K562 (cell line): Measurements from ENCODE around the gene FHIT.

Source experiments
- CEBPB ChIP-seq: fragments of 450-650 bp; IDR thresholded peaks from 2 replicates; pipeline ENCODE4 v1.6.1; 2016; ENCODE audit warnings: missing genetic modification characterization, missing compliant biosample characterization
- CREM ChIP-seq: IDR thresholded peaks from 2 replicates; pipeline ENCODE4 v1.6.1; 2014; ENCODE audit warnings: antibody characterized with exemption, low read depth
- ESRRA ChIP-seq: fragments of 450-650 bp; IDR thresholded peaks from 2 replicates; pipeline ENCODE4 v1.6.1; 2014; ENCODE audit warnings: low read depth, mild to moderate bottlenecking, moderate library complexity, borderline replicate concordance
- TCF3 ChIP-seq: sonication (generic); formaldehyde crosslinking; IDR thresholded peaks from 2 replicates; pipeline ENCODE4 v1.4.0; 2020; ENCODE audit warnings: mild to moderate bottlenecking, missing genetic modification reagents
- YY1 ChIP-seq, 3 experiments: IDR thresholded peaks; 2 replicates each; pipeline ENCODE4 v1.6.1; 2011; ENCODE audit warnings: low read length in 2 of 3, mild to moderate bottlenecking in 2 of 3, moderate library complexity in 2 of 3, borderline replicate concordance in 1 of 3, control low read depth in 1 of 3, low read depth in 1 of 3; ENCODE audit not compliant: insufficient read depth in 3 of 3, insufficient replicate concordance in 2 of 3, control insufficient read depth in 1 of 3, insufficient read length in 1 of 3; ENCODE audit errors: extremely low read depth in 1 of 3
- TF ChIP-seq, protein P1 (sequence below): sonication (generic); formaldehyde crosslinking; IDR thresholded peaks from 2 replicates; pipeline ENCODE4 v1.8.1; 2023; ENCODE audit warnings: missing genetic modification reagents, mild to moderate bottlenecking, borderline replicate concordance
- TF ChIP-seq, protein P2 (sequence below): fragments of 450-650 bp; IDR thresholded peaks from 2 replicates; pipeline ENCODE4 v1.6.1; 2016; ENCODE audit warnings: antibody characterized with exemption
- TF ChIP-seq, protein P3 (sequence below): fragments of 450-650 bp; IDR thresholded peaks from 2 replicates; pipeline ENCODE4 v1.6.1; 2016; ENCODE audit warnings: low read depth, mild to moderate bottlenecking, moderate library complexity
- TF ChIP-seq, protein P4 (sequence below), 3 experiments: IDR thresholded peaks in 2 of 3; conservative IDR thresholded peaks in 1 of 3; 2 replicates each; pipeline ENCODE4 v1.5.1; 2011 to 2012; ENCODE audit warnings: low read length in 3 of 3, mild to moderate bottlenecking in 3 of 3, control low read depth in 2 of 3, improper control_type of control experiment in 1 of 3, inconsistent platforms in 1 of 3, low read depth in 1 of 3, mixed read lengths in 1 of 3, moderate library complexity in 1 of 3; ENCODE audit not compliant: insufficient read depth in 2 of 3
- TF ChIP-seq, protein P5 (sequence below): fragments of 250-450 bp; sonication (Bioruptor Pico); IDR thresholded peaks from 2 replicates; pipeline ENCODE4 v1.5.0; 2021

DNA sequence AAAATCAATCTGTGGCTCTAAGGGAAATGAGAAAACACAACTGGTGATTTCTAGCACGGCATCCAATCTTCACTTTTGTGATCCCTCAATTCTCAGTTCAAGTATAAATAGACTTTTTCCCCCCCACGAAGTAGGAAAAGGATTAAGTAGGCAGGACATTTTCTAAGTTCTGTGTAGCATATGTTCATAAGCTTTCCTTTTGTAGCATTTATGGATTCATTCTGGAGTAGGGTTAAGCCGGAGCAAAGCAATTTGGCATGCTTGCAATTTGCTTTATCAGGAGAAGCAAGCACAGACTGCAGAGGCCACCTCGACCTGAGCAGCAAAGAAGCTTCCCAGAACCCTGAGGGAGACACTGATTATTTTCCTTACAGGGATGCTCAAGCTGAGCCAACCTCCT, 66.3 kb downstream of the FHIT start:
- TF ChIP-seq TCF3 (CRISPR knock-in tag) (no peak), YY1 (IDR thresholded peaks at IDR 0.05; ENCODE audit: borderline replicate concordance in 1 of 3, control insufficient read depth in 1 of 3, extremely low read depth in 1 of 3, insufficient read depth in 3 of 3, insufficient read length in 1 of 3, insufficient replicate concordance in 2 of 3, low read depth in 1 of 3, low read length in 2 of 3) (no peak), CEBPB (tag) (no peak), CREM (no peak), ESRRA (no peak)
- TF ChIP-seq, protein P1, sequence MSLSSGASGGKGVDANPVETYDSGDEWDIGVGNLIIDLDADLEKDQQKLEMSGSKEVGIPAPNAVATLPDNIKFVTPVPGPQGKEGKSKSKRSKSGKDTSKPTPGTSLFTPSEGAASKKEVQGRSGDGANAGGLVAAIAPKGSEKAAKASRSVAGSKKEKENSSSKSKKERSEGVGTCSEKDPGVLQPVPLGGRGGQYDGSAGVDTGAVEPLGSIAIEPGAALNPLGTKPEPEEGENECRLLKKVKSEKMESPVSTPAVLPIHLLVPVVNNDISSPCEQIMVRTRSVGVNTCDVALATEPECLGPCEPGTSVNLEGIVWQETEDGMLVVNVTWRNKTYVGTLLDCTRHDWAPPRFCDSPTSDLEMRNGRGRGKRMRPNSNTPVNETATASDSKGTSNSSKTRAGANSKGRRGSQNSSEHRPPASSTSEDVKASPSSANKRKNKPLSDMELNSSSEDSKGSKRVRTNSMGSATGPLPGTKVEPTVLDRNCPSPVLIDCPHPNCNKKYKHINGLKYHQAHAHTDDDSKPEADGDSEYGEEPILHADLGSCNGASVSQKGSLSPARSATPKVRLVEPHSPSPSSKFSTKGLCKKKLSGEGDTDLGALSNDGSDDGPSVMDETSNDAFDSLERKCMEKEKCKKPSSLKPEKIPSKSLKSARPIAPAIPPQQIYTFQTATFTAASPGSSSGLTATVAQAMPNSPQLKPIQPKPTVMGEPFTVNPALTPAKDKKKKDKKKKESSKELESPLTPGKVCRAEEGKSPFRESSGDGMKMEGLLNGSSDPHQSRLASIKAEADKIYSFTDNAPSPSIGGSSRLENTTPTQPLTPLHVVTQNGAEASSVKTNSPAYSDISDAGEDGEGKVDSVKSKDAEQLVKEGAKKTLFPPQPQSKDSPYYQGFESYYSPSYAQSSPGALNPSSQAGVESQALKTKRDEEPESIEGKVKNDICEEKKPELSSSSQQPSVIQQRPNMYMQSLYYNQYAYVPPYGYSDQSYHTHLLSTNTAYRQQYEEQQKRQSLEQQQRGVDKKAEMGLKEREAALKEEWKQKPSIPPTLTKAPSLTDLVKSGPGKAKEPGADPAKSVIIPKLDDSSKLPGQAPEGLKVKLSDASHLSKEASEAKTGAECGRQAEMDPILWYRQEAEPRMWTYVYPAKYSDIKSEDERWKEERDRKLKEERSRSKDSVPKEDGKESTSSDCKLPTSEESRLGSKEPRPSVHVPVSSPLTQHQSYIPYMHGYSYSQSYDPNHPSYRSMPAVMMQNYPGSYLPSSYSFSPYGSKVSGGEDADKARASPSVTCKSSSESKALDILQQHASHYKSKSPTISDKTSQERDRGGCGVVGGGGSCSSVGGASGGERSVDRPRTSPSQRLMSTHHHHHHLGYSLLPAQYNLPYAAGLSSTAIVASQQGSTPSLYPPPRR (CRISPR knock-in tag), result no peak
- TF ChIP-seq, protein P2, sequence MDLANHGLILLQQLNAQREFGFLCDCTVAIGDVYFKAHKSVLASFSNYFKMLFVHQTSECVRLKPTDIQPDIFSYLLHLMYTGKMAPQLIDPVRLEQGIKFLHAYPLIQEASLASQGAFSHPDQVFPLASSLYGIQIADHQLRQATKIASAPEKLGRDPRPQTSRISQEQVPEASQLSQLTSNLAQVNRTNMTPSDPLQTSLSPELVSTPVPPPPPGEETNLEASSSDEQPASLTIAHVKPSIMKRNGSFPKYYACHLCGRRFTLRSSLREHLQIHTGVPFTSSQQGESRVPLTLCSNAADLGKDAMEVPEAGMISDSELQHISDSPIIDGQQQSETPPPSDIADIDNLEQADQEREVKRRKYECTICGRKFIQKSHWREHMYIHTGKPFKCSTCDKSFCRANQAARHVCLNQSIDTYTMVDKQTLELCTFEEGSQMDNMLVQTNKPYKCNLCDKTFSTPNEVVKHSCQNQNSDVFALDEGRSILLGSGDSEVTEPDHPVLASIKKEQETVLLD, result no peak
- TF ChIP-seq, protein P3, sequence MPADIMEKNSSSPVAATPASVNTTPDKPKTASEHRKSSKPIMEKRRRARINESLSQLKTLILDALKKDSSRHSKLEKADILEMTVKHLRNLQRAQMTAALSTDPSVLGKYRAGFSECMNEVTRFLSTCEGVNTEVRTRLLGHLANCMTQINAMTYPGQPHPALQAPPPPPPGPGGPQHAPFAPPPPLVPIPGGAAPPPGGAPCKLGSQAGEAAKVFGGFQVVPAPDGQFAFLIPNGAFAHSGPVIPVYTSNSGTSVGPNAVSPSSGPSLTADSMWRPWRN, result no peak
- TF ChIP-seq, protein P4, sequence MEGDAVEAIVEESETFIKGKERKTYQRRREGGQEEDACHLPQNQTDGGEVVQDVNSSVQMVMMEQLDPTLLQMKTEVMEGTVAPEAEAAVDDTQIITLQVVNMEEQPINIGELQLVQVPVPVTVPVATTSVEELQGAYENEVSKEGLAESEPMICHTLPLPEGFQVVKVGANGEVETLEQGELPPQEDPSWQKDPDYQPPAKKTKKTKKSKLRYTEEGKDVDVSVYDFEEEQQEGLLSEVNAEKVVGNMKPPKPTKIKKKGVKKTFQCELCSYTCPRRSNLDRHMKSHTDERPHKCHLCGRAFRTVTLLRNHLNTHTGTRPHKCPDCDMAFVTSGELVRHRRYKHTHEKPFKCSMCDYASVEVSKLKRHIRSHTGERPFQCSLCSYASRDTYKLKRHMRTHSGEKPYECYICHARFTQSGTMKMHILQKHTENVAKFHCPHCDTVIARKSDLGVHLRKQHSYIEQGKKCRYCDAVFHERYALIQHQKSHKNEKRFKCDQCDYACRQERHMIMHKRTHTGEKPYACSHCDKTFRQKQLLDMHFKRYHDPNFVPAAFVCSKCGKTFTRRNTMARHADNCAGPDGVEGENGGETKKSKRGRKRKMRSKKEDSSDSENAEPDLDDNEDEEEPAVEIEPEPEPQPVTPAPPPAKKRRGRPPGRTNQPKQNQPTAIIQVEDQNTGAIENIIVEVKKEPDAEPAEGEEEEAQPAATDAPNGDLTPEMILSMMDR (IDR thresholded peaks at IDR 0.05 in 2 of 3, conservative IDR thresholded peaks at IDR 0.05 in 1 of 3; ENCODE audit: insufficient read depth in 2 of 3, low read depth in 1 of 3, low read length in 3 of 3), result no peak
- TF ChIP-seq, protein P5, sequence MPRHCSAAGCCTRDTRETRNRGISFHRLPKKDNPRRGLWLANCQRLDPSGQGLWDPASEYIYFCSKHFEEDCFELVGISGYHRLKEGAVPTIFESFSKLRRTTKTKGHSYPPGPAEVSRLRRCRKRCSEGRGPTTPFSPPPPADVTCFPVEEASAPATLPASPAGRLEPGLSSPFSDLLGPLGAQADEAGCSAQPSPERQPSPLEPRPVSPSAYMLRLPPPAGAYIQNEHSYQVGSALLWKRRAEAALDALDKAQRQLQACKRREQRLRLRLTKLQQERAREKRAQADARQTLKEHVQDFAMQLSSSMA (CRISPR knock-in tag), result no peak
